HG03025 (cell line): Measurements from ENCODE around the gene PUM1.

ENCODE experiments used
- ATAC-seq: cut with Tn5 transposase; IDR thresholded peaks from one replicate; pipeline ENCODE4 v1.9.1; 2021; ENCODE audit warnings: mild to moderate bottlenecking, moderate library complexity; ENCODE audit not compliant: unreplicated experiment, low FRiP score

PUM1 gene

DNA sequence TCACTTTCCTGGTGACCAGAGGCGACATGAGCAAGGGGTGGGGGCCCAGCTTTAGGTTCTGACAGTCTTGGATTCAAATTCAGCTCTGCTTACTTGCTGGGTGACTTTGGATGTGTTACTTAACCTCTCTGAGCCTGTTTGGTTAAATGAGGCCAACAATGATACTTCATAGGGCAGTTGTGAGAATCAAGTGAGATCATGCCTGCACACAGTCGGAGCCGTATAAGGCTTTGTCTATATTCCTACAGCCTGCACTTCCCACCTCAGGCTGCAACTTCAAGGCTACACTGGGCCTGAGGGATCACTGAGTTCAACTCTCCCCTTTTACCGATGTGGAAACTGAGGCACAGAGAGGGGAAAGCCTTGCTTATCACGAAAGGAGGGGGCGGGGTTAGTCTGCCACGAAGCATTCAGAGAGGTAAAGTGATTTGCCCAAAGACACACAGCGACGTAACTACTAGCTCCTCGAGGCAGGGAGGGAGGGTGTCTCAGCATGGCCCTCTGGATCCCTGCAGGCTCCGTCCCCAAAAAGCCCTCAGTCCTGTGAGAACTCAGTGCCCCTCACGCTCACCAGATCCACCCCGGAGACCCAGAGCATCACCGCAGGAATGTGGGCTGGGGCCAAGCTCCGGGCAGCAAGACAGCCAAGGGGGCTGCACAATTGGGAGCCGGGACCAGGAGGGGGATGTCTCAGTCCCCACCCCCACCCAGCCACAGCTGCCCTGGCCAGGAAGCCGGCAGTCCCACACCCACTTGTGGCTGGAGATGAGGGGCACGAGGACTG lies 181.9 kb downstream of the PUM1 start:
- no peak for ATAC-seq

DNA sequence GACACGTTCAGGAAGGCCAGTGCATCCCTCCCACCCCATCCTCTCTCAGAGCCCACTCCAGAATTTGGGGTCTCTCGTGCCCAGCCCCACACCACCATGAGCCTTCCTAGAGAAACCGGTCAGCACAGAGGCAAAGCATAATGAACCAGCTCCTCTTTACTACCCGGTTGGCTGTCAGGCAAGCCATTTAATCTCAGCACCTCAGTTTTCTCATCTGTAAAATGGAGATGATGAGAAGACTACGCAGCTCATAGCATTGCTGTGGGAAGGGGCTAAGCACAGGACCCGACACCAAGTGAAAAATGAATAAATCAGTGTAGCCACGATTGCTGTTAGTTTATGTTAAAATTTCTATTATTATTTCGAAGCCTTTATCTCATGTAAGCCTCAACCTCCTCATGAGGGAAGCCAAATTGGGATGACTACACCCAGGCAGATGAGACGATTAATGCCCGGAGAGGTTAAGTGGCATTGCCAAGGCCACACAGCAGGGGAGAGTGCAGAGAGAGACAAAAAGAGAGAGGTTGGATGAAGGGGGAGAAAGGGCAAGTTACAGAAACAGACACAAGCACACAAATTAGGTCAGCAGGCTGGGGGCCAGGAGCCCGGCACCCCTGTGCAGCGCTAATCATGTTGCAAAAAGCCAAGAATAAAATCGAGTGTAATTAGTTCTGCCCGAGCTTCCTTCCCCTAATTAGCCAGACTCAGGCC lies 182.7 kb downstream of the PUM1 start:
- ATAC-seq, result no peak
